GM18873 (cell line): Measurements from ENCODE around the gene EIF4H.
"Not testable (repeated sequence)": the region's sequence is repeated elsewhere in the genome, so short reads cannot be mapped to it uniquely, and the experiment has no call there.

ENCODE experiments used
- ATAC-seq: cut with Tn5 transposase; IDR thresholded peaks from one replicate; pipeline ENCODE4 v1.9.1; 2021; ENCODE audit warnings: mild to moderate bottlenecking, moderate library complexity, moderate number of reproducible peaks; ENCODE audit not compliant: unreplicated experiment, low FRiP score

The EIF4H gene

GRCh38 chr7:74173491-74173865 lies 678 bp upstream of the EIF4H start:
- ATAC-seq: no peak

GRCh38 chr7:74174606-74175082 lies 488 bp downstream of the EIF4H start:
- ATAC-seq: no peak

GRCh38 chr7:74175340-74175739 lies 1.2 kb downstream of the EIF4H start:
- ATAC-seq: no peak

GRCh38 chr7:74176555-74176954 lies 2.4 kb downstream of the EIF4H start:
- no peak for ATAC-seq

GRCh38 chr7:74178632-74179031 lies 4.5 kb downstream of the EIF4H start:
- ATAC-seq: no peak

- ATAC-seq: no peak
Observed at GRCh38 chr7:74179935-74180604, 5.9 kb downstream of the EIF4H start.

GRCh38 chr7:74180866-74181265 lies 6.7 kb downstream of the EIF4H start:
- ATAC-seq: no peak

GRCh38 chr7:74181821-74182220 lies 7.7 kb downstream of the EIF4H start:
- ATAC-seq: no peak

- no peak for ATAC-seq
Observed at GRCh38 chr7:74182453-74183090, 8.4 kb downstream of the EIF4H start.

GRCh38 chr7:74183142-74183541 lies 9.0 kb downstream of the EIF4H start:
- no peak for ATAC-seq

GRCh38 chr7:74183653-74184450 lies 9.7 kb downstream of the EIF4H start:
- no peak for ATAC-seq

- ATAC-seq: no peak
Observed at GRCh38 chr7:74185016-74185415, 10.9 kb downstream of the EIF4H start.

GRCh38 chr7:74185636-74186035 lies 11.5 kb downstream of the EIF4H start:
- ATAC-seq: no peak

GRCh38 chr7:74187915-74188675 lies 13.9 kb downstream of the EIF4H start:
- ATAC-seq: no peak

GRCh38 chr7:74190259-74190658 lies 16.1 kb downstream of the EIF4H start:
- no peak for ATAC-seq

- ATAC-seq: no peak
Observed at GRCh38 chr7:74191231-74191630, 17.1 kb downstream of the EIF4H start.

GRCh38 chr7:74193054-74193453 lies 18.9 kb downstream of the EIF4H start:
- ATAC-seq: no peak

- no peak for ATAC-seq
Observed at GRCh38 chr7:74193913-74194312, 19.8 kb downstream of the EIF4H start.

GRCh38 chr7:74194686-74195085 lies 20.5 kb downstream of the EIF4H start:
- no peak for ATAC-seq

- not testable (repeated sequence) for ATAC-seq
Observed at GRCh38 chr7:74195139-74195860, 21.1 kb downstream of the EIF4H start.
